Ascending aorta (tissue), 2 donors: ENCODE data around the gene COL9A1. TPM values are rescaled to one million over a fixed set of nuclear protein-coding genes. Genes with fewer than 3 reads are reported as not detected.

Experiments used
- DNase-seq, 2 donors: peaks; one replicate each; pipeline ENCODE4 v3.0.0-alpha.2; 2019; ENCODE audit warnings: low spot score in 2 of 2
- H3K27ac ChIP-seq, 2 donors: fragments of 200-600 bp; sonication (generic); one replicate each; pipeline ENCODE4 v1.5.1; 2016 to 2017; ENCODE audit warnings: mild to moderate bottlenecking in 1 of 2
- H3K27me3 ChIP-seq: fragments of 200-600 bp; sonication (generic); one replicate; pipeline ENCODE4 v1.5.1; 2017
- H3K36me3 ChIP-seq, 2 donors: fragments of 200-600 bp; sonication (generic); one replicate each; pipeline ENCODE4 v1.5.1; 2016
- H3K4me1 ChIP-seq, 2 donors: fragments of 200-600 bp; sonication (generic); one replicate each; pipeline ENCODE4 v1.5.1; 2016 to 2017; ENCODE audit warnings: mild to moderate bottlenecking in 1 of 2
- H3K4me3 ChIP-seq, 2 donors: fragments of 200-600 bp; sonication (generic); one replicate each; pipeline ENCODE4 v1.5.1; 2016 to 2017; ENCODE audit warnings: mild to moderate bottlenecking in 1 of 2
- H3K9me3 ChIP-seq, 2 donors: fragments of 200-600 bp; sonication (generic); one replicate each; pipeline ENCODE4 v1.5.1; 2016
- intact Hi-C: fragments of 100-400 bp; cut with DNase I; formaldehyde crosslinking; loops from one replicate; pipeline ENCODE4 v1.15.1; 2023
- total RNA-seq: library from RNA; depleted of rRNA; stranded (reverse); fragments of >200 nt; gene quantifications from one replicate; pipeline ENCODE4 v1.1.0, GENCODE V29; 2016
- TF ChIP-seq, protein P1 (sequence below), 3 experiments: fragments of 200-600 bp in 2 of 3; fragments of 450-650 bp in 1 of 3; sonication (generic) in 2 of 3; IDR thresholded peaks; one replicate each; pipeline ENCODE4 v1.5.1; 2016 to 2019; ENCODE audit warnings: antibody characterized with exemption in 3 of 3, mild to moderate bottlenecking in 1 of 3, moderate library complexity in 1 of 3

The COL9A1 gene
- total RNA-seq, 1 donor from 2014 or later = 0.21 TPM

DNA sequence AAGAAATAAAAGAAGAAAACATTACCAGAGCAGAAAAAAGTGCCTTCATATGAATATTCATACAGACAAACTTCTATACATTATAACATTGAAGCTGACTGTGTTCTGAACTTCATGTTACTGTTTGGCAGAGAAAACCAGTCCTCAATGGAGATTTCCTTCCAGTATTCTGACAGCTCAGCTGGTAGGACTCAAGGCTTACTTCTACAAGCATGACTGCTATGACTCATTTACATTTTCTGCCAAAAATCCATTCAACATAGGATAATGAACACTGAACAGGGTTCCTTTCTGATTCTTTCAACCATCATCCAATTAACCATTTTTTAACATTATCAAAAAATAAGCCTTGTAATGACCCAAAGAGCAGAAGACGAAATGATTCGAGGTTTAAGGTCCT lies 25.4 kb downstream of the COL9A1 start:
- Histone ChIP-seq H3K4me3 (no peak overlapping the region), H3K9me3 (no peaks in the 10 kb centered on the region), H3K27me3 (no peaks in the 10 kb centered on the region), H3K36me3 (no peaks in the 10 kb centered on the region), H3K4me1 (no peaks in the 10 kb centered on the region), H3K27ac (no peak overlapping the region)
- intact Hi-C loops = no loop called here
- TF ChIP-seq, protein P1, sequence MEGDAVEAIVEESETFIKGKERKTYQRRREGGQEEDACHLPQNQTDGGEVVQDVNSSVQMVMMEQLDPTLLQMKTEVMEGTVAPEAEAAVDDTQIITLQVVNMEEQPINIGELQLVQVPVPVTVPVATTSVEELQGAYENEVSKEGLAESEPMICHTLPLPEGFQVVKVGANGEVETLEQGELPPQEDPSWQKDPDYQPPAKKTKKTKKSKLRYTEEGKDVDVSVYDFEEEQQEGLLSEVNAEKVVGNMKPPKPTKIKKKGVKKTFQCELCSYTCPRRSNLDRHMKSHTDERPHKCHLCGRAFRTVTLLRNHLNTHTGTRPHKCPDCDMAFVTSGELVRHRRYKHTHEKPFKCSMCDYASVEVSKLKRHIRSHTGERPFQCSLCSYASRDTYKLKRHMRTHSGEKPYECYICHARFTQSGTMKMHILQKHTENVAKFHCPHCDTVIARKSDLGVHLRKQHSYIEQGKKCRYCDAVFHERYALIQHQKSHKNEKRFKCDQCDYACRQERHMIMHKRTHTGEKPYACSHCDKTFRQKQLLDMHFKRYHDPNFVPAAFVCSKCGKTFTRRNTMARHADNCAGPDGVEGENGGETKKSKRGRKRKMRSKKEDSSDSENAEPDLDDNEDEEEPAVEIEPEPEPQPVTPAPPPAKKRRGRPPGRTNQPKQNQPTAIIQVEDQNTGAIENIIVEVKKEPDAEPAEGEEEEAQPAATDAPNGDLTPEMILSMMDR (IDR thresholded peaks at IDR 0.05) = no peak
- no peak for DNase-seq

GRCh38 chr6:70274338-70274737 lies 28.5 kb downstream of the COL9A1 start:
- Histone ChIP-seq H3K4me1 (no peaks in the 10 kb centered on the region), H3K4me3 (no peak overlapping the region), H3K36me3 (no peaks in the 10 kb centered on the region), H3K27me3 (no peaks in the 10 kb centered on the region), H3K27ac (no peak overlapping the region), H3K9me3 (no peaks in the 10 kb centered on the region)
- intact Hi-C loops = no loop called here
- TF ChIP-seq, protein P1 (IDR thresholded peaks at IDR 0.05) = no peak
- DNase-seq = no peak

DNA sequence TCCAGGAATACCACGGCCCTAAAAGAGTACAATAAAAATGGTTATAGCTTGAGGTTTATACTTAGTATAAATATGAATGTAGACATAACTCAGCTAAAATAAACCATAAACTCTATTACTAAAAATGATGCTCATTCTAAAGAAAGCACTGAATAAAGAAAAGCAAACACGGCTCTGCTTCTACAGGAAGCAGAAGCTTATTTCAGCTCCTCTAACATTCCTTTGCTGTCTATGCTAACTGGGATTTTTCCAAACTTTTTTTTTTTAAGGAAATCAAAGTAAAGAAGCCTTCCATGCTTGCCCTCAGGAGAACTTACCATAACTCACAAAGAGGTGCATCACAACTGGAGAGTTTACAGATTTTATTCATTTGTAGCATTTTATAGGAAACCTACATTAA lies 30.8 kb downstream of the COL9A1 start:
- no peak overlapping the region for H3K4me3 ChIP-seq
- no peaks in the 10 kb centered on the region for H3K27me3 ChIP-seq
- H3K36me3 ChIP-seq = no peaks in the 10 kb centered on the region
- no peak for DNase-seq
- H3K9me3 ChIP-seq = no peaks in the 10 kb centered on the region
- H3K4me1 ChIP-seq = no peaks in the 10 kb centered on the region
- H3K27ac ChIP-seq = no peak overlapping the region
- intact Hi-C loops = no loop called here
- TF ChIP-seq, protein P1 (IDR thresholded peaks at IDR 0.05) = no peak

GRCh38 chr6:70270287-70271005 lies 32.4 kb downstream of the COL9A1 start:
- TF ChIP-seq, protein P1 (IDR thresholded peaks at IDR 0.05) = no peak
- no peak for DNase-seq
- Histone ChIP-seq H3K36me3 (no peaks in the 10 kb centered on the region), H3K9me3 (no peaks in the 10 kb centered on the region), H3K4me3 (no peak overlapping the region), H3K4me1 (no peaks in the 10 kb centered on the region), H3K27ac (no peak overlapping the region), H3K27me3 (no peaks in the 10 kb centered on the region)
- intact Hi-C loops = no loop called here

DNA sequence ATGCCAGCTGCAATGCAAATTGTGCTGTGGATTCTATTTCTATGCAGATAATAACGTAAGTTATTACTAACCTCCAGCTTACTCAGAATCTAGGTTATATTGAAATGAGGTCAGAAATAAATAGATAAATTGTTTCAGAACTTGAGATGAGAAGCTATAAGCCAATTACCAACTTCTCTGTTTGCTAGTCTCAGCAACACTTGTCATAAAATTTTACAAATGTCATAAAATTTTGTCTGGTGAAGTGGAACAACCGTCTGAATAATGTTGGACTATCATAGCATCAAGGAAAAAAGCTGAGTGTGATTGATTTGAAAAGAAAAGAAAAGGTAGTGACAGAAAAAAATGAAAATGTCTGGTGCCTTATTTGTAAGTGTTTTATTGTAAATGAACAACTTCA lies 36.7 kb downstream of the COL9A1 start:
- H3K27me3 ChIP-seq = no peaks in the 10 kb centered on the region
- no peaks in the 10 kb centered on the region for H3K4me1 ChIP-seq
- H3K27ac ChIP-seq = no peak overlapping the region
- no peaks in the 10 kb centered on the region for H3K36me3 ChIP-seq
- no peak overlapping the region for H3K4me3 ChIP-seq
- DNase-seq = no peak
- intact Hi-C loops = no loop called here
- TF ChIP-seq, protein P1 (IDR thresholded peaks at IDR 0.05) = no peak
- no peaks in the 10 kb centered on the region for H3K9me3 ChIP-seq

DNA sequence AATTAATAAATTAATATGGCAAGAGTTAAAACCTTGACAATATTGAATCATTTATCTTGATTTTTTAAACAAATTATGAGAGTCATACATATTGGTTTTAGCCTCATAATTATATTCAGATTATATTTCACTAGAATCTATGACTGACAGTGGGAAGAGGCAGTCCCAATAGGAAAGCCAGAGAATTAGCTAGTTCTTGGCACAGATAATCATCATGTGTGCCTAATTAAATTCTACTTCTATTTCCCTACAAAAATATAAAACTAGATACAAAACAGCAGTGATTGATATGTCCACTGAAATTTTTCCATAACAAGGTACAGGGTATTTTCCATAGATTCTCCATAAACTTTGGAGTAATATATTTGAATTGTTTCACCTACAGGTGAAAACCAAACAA lies 38.6 kb downstream of the COL9A1 start:
- intact Hi-C loops = no loop called here
- Histone ChIP-seq H3K9me3 (no peaks in the 10 kb centered on the region), H3K27ac (no peak overlapping the region), H3K4me3 (no peak overlapping the region), H3K36me3 (no peaks in the 10 kb centered on the region), H3K27me3 (no peaks in the 10 kb centered on the region), H3K4me1 (no peaks in the 10 kb centered on the region)
- no peak for DNase-seq
- TF ChIP-seq, protein P1 (IDR thresholded peaks at IDR 0.05) = no peak
